SK-N-MC (cell line): ENCODE results near the gene GRIK4.

Experiments used
- EZH2 ChIP-seq: fragments of 200-600 bp; sonication (generic); IDR thresholded peaks from one replicate; pipeline ENCODE4 v1.6.1; 2017; ENCODE audit warnings: antibody characterized with exemption
- POLR2AphosphoS5 ChIP-seq: IDR thresholded peaks from 2 replicates; pipeline ENCODE4 v1.6.1; 2012; ENCODE audit warnings: mild to moderate bottlenecking, low read depth, low read length, borderline replicate concordance

DNA sequence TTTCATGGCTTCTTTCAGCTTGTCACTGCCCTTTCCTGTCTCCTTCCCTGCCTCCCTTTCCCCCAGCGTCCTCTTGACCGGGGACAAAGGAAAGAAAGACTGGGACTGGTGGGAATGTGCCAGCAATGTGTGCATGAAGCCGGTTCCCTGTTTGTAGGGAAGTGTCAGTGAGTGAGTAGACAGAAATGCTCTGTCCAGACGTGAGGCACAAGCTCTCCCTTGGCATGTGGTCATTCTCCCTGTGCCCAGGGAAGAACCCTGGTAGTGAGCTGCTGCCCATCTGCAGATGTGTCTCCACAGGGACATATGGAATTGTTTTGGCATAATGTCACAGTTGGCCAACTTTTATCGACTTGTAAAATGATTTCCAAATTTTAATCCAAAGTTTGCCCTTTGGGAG, 426.0 kb downstream of the GRIK4 start:
- no peak for TF ChIP-seq EZH2
- no peak for TF ChIP-seq POLR2AphosphoS5
